Measurements from ENCODE around the gene CUX1.

Gene CUX1

DNA sequence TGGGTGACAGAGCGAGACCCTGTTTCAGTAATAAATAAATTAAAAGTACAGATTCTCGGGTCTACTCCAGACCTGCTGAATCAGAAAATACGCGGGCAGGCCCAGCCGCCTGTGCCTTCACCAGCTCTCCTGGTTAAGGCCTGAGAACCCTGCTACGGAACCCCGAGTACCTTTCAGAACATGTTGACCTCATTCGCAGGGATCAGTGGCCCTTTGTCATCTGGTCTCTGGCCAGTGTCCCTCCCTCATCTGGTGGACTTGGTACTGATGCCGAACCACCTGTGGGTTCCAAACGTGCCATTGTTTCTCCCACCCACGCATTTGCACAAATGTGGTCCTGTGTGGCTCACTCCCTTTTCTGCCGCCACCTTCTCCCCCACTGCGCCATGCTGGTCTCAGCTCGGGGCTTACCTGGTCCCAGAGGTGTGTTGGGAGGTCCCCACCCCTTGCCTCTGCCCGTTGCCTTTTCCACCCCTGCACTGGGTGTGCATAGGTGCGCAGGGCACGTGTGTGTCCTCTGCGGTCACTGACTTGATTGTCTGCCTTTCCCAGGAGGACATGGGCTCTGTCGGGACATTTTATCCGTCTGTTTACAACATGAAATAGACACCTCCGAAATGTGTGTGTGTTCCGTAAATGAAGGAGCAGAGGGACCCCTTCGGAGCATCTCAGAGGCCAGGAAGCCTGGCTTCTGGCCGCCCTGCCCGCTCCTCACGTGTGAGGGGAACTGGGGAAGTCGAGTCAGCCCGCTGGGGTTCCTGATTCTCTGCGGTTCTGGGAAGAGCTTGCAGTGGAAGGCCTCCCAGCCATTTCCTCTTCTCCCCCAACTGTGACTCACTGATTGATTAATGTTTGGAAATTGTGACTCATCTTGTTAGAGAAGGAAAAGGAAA is 135.2 kb downstream of the CUX1 start:
- TF ChIP-seq POLR2AphosphoS5 (IDR thresholded peaks at IDR 0.05; ENCODE audit: low read depth, low read length) (no peak), TAF1 (IDR thresholded peaks at IDR 0.05; ENCODE audit: borderline replicate concordance, low read depth, low read length) (no peak), POLR2A (IDR thresholded peaks at IDR 0.05; ENCODE audit: low read depth, low read length) (no peak)
- no peak for FAIRE-seq
- no peak for DNase-seq (ENCODE audit: insufficient read length)

DNA sequence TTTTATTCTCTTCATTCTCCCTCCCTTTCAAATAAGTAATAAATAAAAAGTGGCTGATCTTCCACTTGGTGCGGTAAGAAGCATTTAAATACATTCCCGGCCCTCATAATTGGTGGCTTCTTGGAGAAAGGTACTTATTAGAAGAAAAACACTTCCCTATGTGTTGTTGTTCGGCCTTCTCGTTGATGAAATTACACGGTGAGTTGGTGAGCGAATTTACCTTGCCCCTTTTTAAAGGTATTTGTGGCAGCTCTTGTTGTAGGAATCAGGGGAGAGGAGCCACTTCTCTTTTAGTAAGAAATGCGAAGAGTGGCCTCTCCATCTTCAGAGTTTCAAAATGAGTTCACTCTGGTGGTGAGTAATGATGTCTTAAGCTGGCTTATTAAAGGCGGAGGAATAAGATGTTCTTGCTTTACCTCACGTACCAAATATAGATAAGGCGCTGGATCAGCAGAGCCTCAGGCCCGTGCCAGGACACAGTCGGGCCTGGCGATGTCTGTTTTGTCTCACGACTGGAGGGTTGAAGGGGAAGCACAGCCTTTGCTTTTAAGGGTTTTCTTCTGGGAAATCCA is 135.9 kb downstream of the CUX1 start:
- TF ChIP-seq POLR2A (IDR thresholded peaks at IDR 0.05; ENCODE audit: low read depth, low read length) (no peak), POLR2AphosphoS5 (IDR thresholded peaks at IDR 0.05; ENCODE audit: low read depth, low read length) (no peak)

DNA sequence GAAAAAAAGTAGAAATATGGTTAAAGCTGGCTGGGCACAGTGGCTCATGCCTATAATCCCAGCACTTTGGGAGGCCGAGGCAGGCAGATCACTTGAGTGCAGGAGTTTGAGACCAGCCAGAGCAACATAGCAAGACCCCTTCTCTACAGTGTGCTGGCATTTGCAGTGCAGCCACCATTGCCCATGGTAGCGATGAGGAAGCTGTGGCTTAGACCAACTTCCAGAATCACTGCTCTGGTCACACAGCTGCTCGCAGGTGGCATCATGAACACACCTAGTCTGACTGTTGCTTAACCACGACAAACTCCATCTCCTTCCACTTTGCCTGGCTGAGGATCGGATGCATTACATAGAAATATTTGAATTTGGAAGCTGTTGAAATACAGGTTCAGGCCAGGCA is 137.1 kb downstream of the CUX1 start:
- TF ChIP-seq POLR2AphosphoS5 (IDR thresholded peaks at IDR 0.05; ENCODE audit: low read depth, low read length) (no peak), TAF1 (IDR thresholded peaks at IDR 0.05; ENCODE audit: borderline replicate concordance, low read depth, low read length) (no peak), POLR2A (IDR thresholded peaks at IDR 0.05; ENCODE audit: low read depth, low read length) (no peak)
- no peak for FAIRE-seq
- DNase-seq (ENCODE audit: insufficient read length): no peak

More for the DNA sequence above, 135.9 kb downstream of the CUX1 start:
- DNase-seq (ENCODE audit: insufficient read length) (no peak), FAIRE-seq (peak; percentile 58)

- TF ChIP-seq POLR2AphosphoS5 (IDR thresholded peaks at IDR 0.05; ENCODE audit: low read depth, low read length): no peak
- no peak for TF ChIP-seq POLR2A (IDR thresholded peaks at IDR 0.05; ENCODE audit: low read depth, low read length)
- no peak for TF ChIP-seq TAF1 (IDR thresholded peaks at IDR 0.05; ENCODE audit: borderline replicate concordance, low read depth, low read length)
- FAIRE-seq (no peak), DNase-seq (ENCODE audit: insufficient read length) (no peak)
These were observed 138.7 kb downstream of the CUX1 start for GRCh38 chr7:101956130-101956529.

DNA sequence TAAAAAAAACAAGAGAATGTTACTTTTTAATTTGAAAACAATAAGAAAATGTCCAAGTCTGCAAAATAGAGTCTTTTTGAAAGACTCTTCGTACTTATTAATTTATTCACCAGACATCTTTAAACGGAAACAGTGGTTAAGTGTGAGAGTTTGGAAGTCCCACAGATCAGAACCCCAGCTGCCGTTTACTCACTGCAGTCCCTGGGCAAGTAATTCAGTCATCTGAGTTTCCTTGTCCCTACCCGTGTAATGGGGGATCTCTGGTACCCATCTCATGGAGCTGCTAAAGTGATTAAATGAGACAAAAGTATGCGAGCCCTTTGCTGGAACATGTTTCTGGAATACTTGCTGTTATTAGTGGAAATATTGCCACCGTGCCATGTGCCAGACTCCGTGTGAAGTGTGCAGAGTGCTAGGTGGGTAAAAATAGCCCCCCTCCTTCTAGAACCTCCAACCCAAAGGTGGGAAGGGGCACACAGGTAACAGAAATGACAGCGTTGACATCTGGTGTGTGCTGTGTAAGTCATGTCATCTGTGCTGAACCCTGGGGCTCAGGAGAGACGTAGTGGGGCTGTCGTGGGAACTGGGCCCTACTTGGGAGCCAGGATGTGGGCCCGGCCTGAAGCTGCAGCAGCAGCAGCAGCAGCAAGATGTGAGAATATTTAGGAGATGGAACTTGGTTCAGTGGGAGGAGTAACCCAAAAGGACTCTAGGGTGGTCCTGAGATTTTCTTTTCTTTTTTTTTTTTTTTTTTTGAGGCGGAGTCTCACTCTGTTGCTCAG is 140.5 kb downstream of the CUX1 start:
- FAIRE-seq (peak; percentile 14), DNase-seq (ENCODE audit: insufficient read length) (peak; percentile 45)
- TF ChIP-seq POLR2A (IDR thresholded peaks at IDR 0.05; ENCODE audit: low read depth, low read length) (no peak), POLR2AphosphoS5 (IDR thresholded peaks at IDR 0.05; ENCODE audit: low read depth, low read length) (no peak), TAF1 (IDR thresholded peaks at IDR 0.05; ENCODE audit: borderline replicate concordance, low read depth, low read length) (no peak)

DNA sequence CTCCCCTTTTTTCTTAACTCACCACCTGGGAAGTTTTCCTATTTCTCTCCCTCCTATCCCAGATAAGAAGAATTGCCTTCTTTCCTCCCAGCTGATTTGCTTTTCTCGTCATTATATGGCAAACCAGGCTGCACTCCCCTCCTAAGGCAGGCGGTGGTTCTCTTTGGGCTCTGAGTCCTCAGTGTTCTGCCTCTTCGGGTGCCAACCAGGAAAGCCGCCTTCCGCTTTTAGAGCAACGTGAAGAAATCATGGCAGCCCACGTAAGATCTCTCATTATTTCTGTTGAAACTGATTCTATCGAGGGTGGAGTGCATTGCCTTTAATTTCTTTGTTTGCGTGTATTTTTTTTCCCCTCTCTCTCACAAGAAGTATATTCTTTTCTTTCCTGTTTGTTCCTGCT is 141.9 kb downstream of the CUX1 start:
- no peak for DNase-seq (ENCODE audit: insufficient read length)
- FAIRE-seq: no peak
- TF ChIP-seq TAF1 (IDR thresholded peaks at IDR 0.05; ENCODE audit: borderline replicate concordance, low read depth, low read length) (no peak), POLR2AphosphoS5 (IDR thresholded peaks at IDR 0.05; ENCODE audit: low read depth, low read length) (no peak), POLR2A (IDR thresholded peaks at IDR 0.05; ENCODE audit: low read depth, low read length) (no peak)

DNA sequence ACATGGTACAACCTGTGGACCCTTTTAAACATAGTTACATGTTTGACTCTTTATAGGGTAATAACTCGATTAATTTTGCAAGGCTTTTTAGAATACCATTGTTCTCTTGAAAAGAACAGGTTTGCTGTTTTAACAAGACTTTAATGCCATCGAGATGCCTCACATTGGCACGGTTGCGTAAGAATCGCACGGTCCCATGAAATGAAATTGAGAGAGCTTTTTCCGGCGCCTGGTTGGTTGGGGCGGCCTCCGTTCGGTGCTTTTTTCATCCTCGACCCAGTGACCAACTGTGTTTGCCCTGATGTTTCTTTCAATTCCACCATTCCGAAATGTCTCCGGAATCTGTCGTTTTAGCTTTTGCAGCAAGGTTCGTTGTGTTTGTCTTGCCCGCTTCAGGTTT is 142.4 kb downstream of the CUX1 start:
- FAIRE-seq: no peak
- DNase-seq (ENCODE audit: insufficient read length): no peak
- TF ChIP-seq POLR2A (IDR thresholded peaks at IDR 0.05; ENCODE audit: low read depth, low read length) (no peak), POLR2AphosphoS5 (IDR thresholded peaks at IDR 0.05; ENCODE audit: low read depth, low read length) (no peak), TAF1 (IDR thresholded peaks at IDR 0.05; ENCODE audit: borderline replicate concordance, low read depth, low read length) (no peak)

- TF ChIP-seq TAF1 (IDR thresholded peaks at IDR 0.05; ENCODE audit: borderline replicate concordance, low read depth, low read length) (no peak), POLR2A (IDR thresholded peaks at IDR 0.05; ENCODE audit: low read depth, low read length) (no peak), POLR2AphosphoS5 (IDR thresholded peaks at IDR 0.05; ENCODE audit: low read depth, low read length) (no peak)
- DNase-seq (ENCODE audit: insufficient read length) (no peak), FAIRE-seq (no peak)
These were observed 142.9 kb downstream of the CUX1 start for GRCh38 chr7:101960323-101960722.

DNA sequence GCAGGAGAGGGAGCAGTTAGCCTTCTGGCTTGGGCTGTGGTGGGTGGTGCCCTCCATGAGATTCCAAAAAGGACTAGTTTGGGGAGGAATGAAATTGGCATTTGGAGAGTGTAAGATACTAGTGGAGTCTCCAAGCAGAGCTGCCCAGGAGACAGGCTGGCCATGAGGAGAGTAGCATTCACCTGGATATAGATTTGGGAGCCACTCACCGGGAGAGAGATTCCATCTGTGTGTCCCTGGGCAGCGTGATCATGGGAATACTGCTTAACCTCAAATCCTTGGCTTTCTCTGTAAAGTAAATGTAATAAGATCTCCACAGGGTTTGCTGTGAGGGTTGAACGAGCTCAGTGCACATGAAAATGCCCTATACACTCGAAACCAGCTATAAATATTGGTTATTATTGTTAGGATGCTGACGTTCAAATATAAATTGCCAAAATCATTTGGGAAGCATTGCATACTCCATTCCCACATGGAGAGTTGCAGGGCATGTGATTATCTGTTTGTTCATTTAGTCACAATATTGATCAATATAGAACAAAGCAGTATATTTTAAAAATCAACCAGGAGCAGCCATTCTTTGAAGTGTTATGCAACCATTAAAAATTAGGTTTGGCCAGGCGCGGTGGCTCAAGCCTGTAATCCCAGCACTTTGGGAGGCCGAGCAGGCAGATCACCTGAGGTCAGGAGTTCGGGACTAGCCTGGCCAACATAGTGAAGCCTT is 143.7 kb downstream of the CUX1 start:
- DNase-seq (ENCODE audit: insufficient read length) (no peak), FAIRE-seq (no peak)
- no peak for TF ChIP-seq TAF1 (IDR thresholded peaks at IDR 0.05; ENCODE audit: borderline replicate concordance, low read depth, low read length)
- no peak for TF ChIP-seq POLR2AphosphoS5 (IDR thresholded peaks at IDR 0.05; ENCODE audit: low read depth, low read length)
- TF ChIP-seq POLR2A (IDR thresholded peaks at IDR 0.05; ENCODE audit: low read depth, low read length): no peak

GRCh38 chr7:101961811-101962210 is 144.4 kb downstream of the CUX1 start:
- no peak for DNase-seq (ENCODE audit: insufficient read length)
- FAIRE-seq: no peak

DNA sequence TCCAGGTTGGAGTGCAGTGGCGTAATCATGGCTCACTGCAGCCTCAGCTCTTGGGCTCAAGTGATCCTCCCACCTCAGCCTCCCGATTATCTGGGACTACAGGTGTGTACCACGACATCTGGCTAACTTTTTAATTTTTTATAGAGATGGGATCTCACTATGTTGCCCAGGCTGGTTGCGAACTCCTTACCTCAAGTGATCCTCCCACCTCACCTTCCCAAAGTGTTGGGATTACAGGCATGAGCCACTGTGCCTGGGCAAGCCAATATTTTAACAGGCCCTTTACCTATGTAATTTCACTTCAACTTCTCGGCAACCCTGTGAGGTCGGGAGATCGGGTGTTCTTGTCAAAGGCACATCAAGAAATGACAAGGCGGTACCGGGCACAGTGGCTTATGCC is 146.3 kb downstream of the CUX1 start:
- TF ChIP-seq POLR2A (IDR thresholded peaks at IDR 0.05; ENCODE audit: low read depth, low read length) (no peak), TAF1 (IDR thresholded peaks at IDR 0.05; ENCODE audit: borderline replicate concordance, low read depth, low read length) (no peak), POLR2AphosphoS5 (IDR thresholded peaks at IDR 0.05; ENCODE audit: low read depth, low read length) (no peak)
- FAIRE-seq (no peak), DNase-seq (ENCODE audit: insufficient read length) (no peak)

More at GRCh38 chr7:101961811-101962210, 144.4 kb downstream of the CUX1 start:
- TF ChIP-seq POLR2AphosphoS5 (IDR thresholded peaks at IDR 0.05; ENCODE audit: low read depth, low read length) (no peak), TAF1 (IDR thresholded peaks at IDR 0.05; ENCODE audit: borderline replicate concordance, low read depth, low read length) (no peak), POLR2A (IDR thresholded peaks at IDR 0.05; ENCODE audit: low read depth, low read length) (no peak)

All from GM12892 (cell line).